ENCODE results near the gene EEIG1.

Gene EEIG1

GRCh38 chr9:127974001-127974768 lies 6.6 kb downstream of the EEIG1 start:
- DNase-seq, result no peak

- no peak for DNase-seq
Measured at GRCh38 chr9:127973169-127974000, 7.4 kb downstream of the EEIG1 start.

GRCh38 chr9:127972236-127972871 lies 8.4 kb downstream of the EEIG1 start:
- no peak for DNase-seq

- peak in 2 of 6 experiments; percentile 24 to 48 for DNase-seq
Measured at GRCh38 chr9:127971357-127972235, 9.2 kb downstream of the EEIG1 start.

GRCh38 chr9:127970401-127971313 lies 10.1 kb downstream of the EEIG1 start:
- peak; percentile 54 to 80 (median 71) for DNase-seq

- no peak for DNase-seq
Measured at GRCh38 chr9:127968700-127969383, 11.9 kb downstream of the EEIG1 start.

GRCh38 chr9:127968042-127968441 lies 12.7 kb downstream of the EEIG1 start:
- peak in 2 of 6 experiments; percentile 26 to 37 for DNase-seq

GRCh38 chr9:127967151-127967809 lies 13.5 kb downstream of the EEIG1 start:
- DNase-seq, result peak in 1 of 6 experiments; percentile 24

GRCh38 chr9:127966416-127967150 lies 14.2 kb downstream of the EEIG1 start:
- no peak for DNase-seq

- DNase-seq, result no peak
Measured at GRCh38 chr9:127965953-127966352, 14.8 kb downstream of the EEIG1 start.

GRCh38 chr9:127963359-127964064 lies 17.3 kb downstream of the EEIG1 start:
- peak in 1 of 6 experiments; percentile 26 for DNase-seq

GRCh38 chr9:127963041-127963358 lies 17.8 kb downstream of the EEIG1 start:
- DNase-seq, result no peak

- no peak for DNase-seq
Measured at GRCh38 chr9:127962278-127962677, 18.5 kb downstream of the EEIG1 start.

GRCh38 chr9:127961613-127962155 lies 19.1 kb downstream of the EEIG1 start:
- no peak for DNase-seq

- DNase-seq, result no peak
Measured at GRCh38 chr9:127961155-127961490, 19.7 kb downstream of the EEIG1 start.

GRCh38 chr9:127960410-127961154 lies 20.2 kb downstream of the EEIG1 start:
- no peak for DNase-seq

GRCh38 chr9:127959841-127960409 lies 20.9 kb downstream of the EEIG1 start:
- no peak for DNase-seq

GRCh38 chr9:127959398-127959797 lies 21.4 kb downstream of the EEIG1 start:
- DNase-seq, result peak in 2 of 6 experiments; percentile 24 to 26

Measured in stimulated activated naive CD4-positive, alpha-beta T cell (primary cell).